ENCODE measurements around the gene SEPTIN1.
"Not testable (repeated sequence)": the region's sequence is repeated elsewhere in the genome, so short reads cannot be mapped to it uniquely, and the experiment has no call there.

The SEPTIN1 gene

GRCh38 chr16:30401768-30402425, 19.5 kb upstream of the SEPTIN1 start:
- no peak for DNase-seq

DNA sequence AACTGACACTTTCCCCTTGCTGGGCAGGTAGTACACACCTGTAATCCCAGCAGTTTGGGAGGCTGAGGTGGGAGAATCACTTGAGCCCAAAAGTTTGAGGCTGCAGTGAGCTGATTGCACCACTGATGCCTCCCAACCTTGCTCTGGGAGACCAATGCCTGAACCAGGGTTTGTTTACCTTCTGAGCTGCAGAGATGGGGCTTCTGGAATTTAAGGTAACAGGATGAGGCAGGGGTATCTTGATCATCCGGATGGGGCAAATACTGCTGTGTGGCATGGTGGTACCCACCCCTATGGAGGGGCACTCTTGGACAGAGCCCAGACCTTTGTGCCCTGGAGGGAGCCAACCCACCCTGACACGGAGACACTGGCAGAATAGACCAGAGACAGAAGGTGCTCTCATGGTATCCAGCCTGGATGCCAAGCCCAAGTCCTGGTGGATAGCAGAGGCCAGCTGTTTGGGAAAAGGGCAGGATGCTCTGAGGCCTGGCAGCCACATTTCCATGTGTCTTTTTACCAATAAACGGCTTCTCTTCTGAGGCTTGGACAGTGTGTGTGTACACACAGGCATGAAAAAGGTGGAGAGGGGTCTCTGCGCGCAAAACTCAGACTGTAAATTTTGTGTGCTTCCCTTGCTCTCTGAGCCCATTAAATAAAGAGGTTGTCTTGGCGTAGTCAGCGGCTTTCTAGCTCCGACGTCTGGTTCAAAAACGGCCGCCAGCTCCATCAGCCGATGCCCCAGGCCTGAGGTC, 17.2 kb upstream of the SEPTIN1 start:
- no peak for DNase-seq

DNA sequence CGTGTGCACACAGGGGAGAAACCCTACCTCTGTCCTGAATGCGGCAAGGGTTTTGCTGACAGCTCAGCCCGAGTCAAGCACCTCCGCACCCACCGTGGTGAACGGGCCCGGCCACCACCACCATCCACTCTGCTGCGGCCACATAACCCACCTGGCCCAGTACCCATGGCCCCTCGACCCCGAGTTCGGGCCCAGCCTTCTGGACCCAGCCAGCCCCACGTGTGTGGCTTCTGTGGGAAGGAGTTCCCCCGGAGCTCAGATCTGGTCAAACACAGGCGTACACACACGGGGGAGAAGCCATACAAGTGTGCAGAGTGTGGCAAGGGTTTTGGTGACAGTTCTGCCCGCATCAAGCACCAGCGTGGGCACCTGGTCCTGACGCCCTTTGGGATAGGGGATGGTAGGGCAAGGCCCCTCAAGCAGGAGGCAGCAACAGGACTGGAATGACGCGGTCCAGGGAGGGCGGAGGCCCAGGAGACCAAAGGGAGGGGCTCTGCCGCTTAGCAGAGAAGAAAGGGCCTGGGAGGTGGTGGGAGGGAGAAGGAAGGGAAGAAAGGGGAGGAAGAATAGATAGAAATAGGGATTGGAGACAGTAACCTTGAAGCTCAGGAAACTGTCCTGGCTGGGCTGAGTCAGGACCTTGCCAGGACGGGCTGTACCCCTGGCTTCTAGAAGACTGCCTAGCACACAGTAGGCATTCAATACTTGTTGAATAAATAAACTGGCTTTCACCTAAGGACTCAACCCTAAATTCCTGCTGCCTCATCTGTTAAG, 16.5 kb upstream of the SEPTIN1 start:
- DNase-seq: no peak

DNA sequence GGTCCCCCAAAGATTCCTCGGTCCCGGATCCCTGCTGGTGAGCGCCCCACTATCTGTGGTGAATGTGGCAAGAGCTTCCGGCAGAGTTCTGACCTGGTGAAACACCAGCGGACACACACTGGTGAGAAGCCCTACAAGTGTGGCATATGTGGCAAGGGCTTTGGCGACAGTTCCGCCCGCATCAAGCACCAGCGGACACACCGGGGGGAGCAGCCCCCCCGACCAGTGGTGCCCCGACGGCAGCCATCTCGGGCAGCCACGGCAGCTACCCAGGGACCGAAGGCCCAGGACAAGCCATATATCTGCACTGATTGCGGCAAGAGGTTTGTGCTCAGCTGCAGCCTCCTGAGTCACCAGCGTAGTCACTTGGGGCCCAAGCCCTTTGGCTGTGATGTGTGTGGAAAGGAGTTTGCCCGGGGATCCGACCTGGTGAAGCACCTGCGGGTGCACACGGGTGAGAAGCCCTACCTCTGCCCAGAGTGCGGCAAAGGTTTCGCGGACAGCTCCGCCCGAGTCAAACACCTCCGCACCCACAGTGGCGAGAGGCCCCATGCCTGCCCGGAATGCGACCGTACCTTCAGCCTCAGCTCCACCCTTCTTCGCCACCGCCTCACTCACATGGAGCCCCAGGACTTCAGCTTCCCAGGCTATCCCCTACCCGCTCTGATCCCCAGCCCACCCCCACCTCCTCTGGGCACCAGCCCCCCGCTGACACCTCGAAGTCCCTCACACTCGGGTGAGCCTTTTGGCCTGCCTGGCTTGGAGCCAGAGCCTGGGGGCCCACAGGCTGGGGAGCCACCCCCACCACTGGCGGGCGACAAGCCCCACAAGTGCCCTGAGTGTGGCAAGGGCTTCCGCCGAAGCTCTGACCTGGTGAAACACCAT, 15.7 kb upstream of the SEPTIN1 start:
- no peak for DNase-seq

GRCh38 chr16:30397056-30397455, 14.7 kb upstream of the SEPTIN1 start:
- no peak for DNase-seq

- not testable (repeated sequence) for DNase-seq
Measured at GRCh38 chr16:30396627-30397026, 14.3 kb upstream of the SEPTIN1 start.

- DNase-seq: no peak
Measured at GRCh38 chr16:30395992-30396585, 13.7 kb upstream of the SEPTIN1 start.

DNA sequence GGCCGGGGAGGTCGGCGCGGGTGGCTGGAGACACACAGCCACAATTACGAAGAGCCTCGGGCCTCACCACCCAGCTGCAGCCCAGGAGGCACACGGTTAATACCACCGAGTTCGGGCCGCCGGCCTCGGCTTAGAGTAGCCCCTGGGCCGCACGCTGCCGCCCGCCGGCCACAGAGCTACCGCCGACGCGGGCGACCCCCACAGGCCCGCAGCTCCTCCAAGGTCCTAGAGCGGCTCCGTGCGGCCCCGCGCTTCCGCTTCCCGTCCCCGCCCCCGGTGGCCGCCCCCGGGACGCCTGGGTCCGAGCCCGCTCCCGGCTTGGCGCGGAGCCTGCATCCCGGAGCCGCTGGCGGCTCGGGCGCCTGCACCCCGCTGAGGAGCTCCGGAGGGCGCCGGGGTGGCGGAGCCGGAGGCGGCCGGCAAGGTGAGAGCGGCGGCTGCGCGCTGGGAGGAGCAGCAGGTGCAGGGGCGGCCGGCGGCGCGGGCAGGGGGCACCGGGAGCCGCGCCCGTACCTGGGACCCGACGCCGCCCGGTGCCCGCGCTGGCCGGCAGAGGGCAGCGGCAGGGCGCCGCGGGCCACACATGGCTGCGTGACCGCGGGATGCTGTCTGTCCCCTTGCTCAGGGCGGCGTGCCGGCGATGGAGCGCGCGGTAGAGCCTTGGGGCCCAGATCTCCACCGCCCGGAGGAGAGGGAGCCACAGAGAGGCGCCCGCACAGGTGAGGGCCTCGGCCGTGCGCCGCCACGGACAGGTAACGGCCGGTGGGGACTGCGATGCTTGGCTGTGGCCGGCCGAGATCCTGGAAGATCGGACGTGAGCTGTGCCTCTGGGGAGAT, 13.0 kb upstream of the SEPTIN1 start, which contains the start of gene ZNF48:
Gene ZNF48 (plus strand): TSS at position 266 of the 837 bp plus-strand sequence. CDS start 375 bp downstream, at position 641.
- peak; percentile 66 for DNase-seq

- no peak for DNase-seq
Measured at GRCh38 chr16:30394592-30395154, 12.3 kb upstream of the SEPTIN1 start.

DNA sequence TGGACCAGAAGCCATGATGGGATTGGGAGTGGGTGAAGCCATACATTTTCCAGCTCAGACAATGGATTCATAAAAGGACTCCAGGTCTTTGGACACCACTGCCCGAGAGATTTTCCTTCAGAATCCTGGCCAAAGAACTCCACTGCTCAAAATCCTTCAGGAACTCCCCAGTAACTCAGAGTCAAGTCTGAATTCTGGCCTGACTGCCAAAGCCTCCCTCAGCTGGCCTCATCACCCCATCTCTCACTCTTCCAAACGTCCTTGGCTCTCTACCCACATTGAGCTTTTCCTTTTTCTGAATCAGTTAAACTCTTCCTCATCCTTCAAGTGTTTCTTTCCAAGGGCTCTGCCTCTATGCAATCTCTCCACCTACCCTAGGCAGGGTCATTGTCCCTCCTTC, 1.2 kb upstream of the SEPTIN1 start:
- no peak for DNase-seq

DNA sequence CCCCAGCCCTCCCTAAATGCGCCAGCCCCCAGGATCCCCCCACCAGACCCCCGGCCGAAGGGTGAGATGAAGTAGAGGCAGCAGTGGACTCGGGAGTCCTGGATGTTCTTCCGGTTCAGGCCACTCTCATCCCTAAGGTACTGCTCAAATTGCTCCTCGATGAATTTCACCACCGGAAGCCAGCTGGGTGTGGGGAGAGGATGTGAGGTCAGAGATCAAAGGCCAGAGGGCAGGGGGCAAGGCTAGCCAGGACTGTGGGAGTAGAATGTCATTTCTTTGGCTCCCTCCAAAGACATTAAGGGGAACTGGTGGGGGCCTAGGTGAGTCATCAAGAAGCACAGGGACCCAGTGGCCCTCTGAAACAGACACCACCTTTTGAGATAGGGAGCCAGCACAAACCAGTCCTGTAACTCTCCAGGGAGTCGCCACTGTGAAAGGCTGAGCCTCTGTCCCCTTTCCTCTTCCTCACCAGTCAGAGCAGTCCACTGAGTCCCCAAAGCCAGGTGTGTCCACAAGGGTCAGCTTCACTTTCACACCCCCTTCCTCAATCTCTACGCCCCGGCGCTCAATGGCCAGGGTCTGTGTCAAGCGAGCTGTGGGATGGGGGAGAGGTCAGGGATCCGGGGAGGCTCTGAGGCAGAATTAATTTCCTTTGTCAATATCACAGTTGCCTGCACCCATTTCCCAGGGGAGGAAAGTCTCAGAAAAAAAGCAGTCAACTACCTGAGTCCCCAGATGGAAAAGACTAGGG, 895 bp downstream of the SEPTIN1 start:
- DNase-seq: peak; percentile 76

GRCh38 chr16:30380803-30381208, 1.6 kb downstream of the SEPTIN1 start:
- no peak for DNase-seq

GRCh38 chr16:30380072-30380802, 2.1 kb downstream of the SEPTIN1 start:
- DNase-seq: no peak

DNA sequence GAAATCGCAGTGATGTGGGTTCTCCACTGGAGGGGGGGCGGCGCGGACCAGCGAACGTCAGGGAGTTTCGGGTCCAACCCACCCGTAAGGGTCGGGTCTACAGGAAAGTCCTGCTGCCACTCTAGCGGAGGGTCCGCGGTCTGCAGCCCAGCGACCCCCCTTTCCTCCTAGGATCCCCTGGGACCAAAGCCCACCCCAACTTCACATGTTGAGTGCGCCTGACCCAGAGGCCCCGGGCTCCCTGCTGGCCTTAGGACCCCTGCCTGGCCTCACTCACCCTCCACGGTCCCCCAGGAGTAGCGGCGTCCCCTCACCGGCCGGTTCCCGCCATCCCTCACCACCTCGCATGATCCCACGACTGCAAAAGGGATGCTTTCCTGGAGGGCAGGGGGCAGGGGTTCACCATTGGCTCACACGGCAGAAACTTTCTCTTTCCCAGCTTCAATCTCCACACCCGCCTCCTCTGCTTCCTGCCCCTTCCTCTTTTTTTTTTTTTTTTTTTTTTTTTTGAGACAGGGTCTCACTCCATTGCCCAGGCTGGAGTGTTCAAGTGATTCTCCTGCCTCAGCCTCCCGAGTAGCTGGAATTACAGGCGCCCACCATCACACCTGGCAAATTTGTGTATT, 3.1 kb downstream of the SEPTIN1 start:
- DNase-seq: no peak

DNA sequence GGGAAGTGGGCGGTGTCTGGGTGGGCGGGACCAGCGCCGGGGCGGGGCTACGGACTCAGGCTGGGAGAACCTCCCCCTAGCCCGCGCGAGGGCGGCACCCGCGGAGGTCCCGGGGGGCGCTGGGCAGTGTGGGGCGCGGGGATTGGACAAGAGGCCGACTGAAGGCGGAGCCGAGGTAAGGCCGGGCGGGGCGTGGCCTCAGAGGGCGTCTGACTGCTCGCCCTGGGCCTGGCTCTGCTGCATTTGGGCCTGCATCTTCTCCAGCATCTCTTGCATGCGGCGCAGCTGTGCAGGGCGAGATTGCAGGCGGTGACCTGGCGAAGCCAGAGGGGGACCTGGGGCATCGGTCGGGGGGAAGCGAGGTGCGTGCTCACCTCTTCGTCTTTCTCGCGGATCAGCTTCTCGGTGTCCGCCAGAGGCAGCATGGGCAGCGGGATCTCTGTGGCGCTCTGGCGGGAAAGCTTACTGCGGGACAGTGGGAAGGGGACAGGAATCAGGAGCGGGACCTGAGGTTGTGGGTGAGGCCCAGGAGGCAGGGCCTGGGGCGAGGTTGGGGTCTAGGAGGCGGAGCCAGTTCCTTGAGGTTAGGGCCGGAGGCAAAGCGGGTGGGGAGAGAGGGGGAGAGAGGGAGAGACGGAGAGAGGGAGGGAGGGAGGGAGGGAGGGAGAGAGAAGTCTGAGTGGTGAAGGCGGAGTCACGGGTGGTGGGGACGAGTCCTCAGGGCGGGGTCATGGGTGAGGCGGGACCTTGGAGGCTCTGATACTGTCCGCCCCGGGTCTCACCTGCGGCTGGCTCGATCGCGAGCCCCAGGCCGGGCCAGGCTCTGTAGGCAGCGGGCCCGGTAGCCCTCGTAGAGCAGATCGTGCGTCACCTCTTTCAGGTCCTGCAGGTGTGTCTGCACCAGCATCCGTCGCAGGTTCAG, 3.9 kb downstream of the SEPTIN1 start:
- peak; percentile 100 for DNase-seq

DNA sequence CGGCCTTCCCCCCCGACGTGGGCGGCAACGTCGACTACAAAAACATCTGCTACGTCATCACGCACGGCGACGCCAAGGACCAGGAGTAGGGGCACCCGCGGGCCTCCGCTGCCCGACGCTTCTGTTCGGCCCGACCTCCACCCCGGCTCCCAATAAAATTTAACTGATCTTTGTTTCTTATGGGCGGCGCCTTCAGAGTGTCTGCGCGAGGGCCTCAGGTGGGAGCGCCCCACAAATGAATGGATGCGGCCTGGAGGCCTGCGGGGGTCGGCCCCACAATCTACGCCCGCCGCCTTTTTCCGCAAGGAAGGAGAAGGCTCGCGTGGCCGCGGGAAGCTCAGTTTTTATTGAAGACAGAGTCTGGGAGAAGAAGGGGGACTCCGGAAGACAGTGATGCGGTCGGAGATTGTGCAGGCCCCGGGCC, 4.5 kb downstream of the SEPTIN1 start:
- DNase-seq: peak; percentile 93

DNA sequence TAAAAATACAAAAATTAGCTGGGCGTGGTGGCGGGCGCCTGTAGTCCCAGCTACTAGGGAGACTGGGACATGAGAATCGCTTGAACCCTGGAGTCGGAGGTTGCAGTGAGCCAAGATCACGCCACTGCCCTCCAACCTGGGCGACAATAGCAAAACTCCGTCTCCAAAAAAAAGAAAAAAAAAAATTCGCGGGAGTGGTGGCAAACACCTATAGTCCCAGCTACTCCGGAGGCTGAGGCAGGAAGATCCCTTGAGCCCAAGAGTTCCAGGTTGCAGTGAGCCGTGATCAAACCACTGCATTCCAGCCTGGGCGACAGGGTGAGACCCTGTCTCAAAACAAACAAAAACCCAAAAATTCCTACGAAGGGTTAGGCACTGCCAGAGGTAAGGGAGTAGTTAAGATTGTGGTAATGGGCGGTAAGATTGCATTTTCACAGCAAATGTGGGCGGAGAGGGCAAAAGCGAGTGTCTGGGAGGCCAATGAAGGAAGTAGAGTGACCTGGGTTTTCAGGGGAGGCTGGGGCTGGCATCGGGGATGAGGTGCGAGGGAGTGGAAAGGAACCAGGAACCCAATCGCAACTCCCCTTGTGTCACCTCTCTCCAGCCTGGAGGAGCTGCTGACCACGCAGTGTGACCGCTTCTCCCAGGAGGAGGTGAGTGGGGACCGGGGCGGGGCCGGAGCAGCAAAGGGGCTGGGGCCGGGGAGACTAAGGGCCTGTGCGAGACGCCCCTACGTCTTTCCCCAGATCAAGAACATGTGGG, 5.1 kb downstream of the SEPTIN1 start:
- no peak for DNase-seq
